HG03045 (cell line): ENCODE measurements around the gene NBPF20.
"Not testable (repeated sequence)": the region's sequence is repeated elsewhere in the genome, so short reads cannot be mapped to it uniquely, and the experiment has no call there.

Source experiments
- ATAC-seq: cut with Tn5 transposase; IDR thresholded peaks from one replicate; pipeline ENCODE4 v1.9.1; 2021; ENCODE audit warnings: mild to moderate bottlenecking, moderate library complexity; ENCODE audit not compliant: unreplicated experiment

NBPF20 gene

GRCh38 chr1:145425436-145426029, at the start of gene NBPF20:
Gene NBPF20 (minus strand): TSS chr1:145425603. CDS start chr1:145405272, 20,331 bp downstream.
- ATAC-seq = peak; percentile 91

DNA sequence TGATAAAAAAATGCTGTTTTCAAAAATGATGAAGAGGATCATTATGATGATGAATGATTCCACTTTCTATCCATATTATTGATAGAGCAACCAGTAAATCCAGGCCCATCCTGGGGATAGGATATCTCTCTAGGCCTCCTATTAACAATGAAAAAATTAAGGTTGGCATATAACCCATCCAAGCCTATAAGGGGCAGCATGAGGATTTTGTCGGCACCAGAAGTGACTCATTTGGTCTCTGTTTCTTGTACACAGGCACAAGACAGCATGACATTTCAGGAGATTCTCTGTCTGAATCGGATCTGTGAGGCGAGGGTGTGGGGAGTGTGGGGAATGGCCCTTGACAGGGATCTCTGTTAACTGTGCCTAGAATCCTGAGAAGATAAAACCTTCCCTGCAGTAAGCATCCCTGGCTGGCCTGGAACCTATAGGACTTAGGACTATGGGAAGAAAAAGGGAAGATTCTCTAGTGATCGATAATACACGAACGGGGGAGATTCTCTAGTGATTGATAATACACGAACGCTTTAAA, 49.5 kb upstream of the NBPF20 start:
- ATAC-seq = not testable (repeated sequence)

- not testable (repeated sequence) for ATAC-seq
Measured at GRCh38 chr1:145472731-145473130, 47.3 kb upstream of the NBPF20 start.

GRCh38 chr1:145471365-145471764, 46.0 kb upstream of the NBPF20 start:
- not testable (repeated sequence) for ATAC-seq

DNA sequence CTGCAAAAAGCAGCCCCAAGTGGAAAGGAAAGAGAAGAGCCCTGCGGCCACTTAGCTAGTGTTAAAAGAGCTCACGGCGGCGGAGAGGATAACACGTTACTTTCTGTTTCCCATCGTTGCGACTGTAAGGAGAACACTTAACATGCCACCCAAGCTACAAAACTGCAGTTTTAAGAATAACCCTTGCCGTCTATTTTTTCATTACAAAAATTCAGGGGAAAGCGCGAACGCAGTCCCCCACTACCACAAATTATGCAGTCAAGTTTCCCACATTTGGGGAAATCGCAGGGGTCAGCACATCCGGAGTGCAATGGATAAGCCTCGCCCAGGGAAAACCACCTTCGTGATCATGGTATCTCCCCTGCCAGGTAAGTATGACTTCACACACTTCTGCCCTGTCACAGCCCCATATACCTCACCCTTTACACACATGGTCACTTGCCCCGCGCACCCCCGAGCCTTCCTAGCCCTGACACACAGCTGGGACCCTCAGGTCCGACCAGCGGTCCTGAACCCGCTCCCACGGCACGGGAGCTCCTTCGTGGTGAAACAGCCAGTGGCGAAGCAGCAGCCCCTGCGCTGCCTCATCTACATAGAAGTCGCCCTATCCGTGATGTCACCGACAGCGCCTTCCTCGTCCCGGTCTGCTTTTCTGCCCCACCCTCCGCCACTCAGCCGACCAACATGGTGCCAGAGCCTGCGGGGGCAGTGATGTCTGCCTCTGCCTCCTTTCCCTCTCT, 40.2 kb upstream of the NBPF20 start:
- ATAC-seq = peak; percentile 90

- ATAC-seq = peak; percentile 20
Measured at GRCh38 chr1:145464708-145465336, 39.4 kb upstream of the NBPF20 start.

GRCh38 chr1:145464017-145464416, 38.6 kb upstream of the NBPF20 start:
- not testable (repeated sequence) for ATAC-seq

GRCh38 chr1:145460684-145461083, 35.3 kb upstream of the NBPF20 start:
- not testable (repeated sequence) for ATAC-seq

- not testable (repeated sequence) for ATAC-seq
Measured at GRCh38 chr1:145460048-145460447, 34.6 kb upstream of the NBPF20 start.

DNA sequence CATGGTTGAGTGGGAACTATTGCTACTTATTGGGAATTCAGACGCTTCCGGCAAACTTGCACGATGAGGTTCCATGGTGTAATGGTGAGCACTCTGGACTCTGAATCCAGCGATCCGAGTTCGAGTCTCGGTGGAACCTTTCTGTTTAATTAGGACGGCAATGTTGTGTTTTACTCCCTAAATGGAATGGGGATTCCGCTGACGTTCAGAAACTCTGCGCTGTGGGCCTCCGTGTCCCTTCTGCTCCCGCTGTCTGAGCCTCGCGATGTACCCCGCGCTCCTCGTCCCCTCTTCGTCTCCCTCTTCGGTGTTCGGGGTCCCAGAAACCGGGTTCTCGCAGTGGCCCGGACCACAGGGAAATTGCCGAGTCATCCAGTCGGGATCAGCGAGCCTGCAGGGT, 34.2 kb upstream of the NBPF20 start:
- not testable (repeated sequence) for ATAC-seq

DNA sequence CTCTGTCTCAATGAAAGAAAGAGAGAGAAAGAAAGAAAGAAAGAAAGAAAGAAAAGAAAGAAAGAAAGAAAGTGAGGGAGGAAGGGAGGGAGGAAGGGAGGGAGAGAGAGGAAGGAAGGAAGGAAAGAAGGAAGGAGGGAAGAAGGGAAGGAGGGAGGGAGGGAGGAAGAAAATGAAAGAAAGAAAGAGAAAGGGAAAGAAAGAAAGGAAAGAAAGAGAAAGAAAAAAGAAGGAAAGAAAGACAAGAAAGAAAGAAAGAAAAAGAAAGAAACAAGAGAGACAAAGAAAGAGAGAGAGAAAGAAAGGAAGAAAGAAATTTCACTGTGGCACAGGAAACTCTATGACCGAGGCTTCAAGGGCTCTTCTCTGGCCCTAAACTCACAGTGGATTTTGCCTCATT, 33.7 kb upstream of the NBPF20 start:
- ATAC-seq = not testable (repeated sequence)

- not testable (repeated sequence) for ATAC-seq
Measured at GRCh38 chr1:145454824-145455177, 29.4 kb upstream of the NBPF20 start.

GRCh38 chr1:145453873-145454823, 28.7 kb upstream of the NBPF20 start:
- ATAC-seq = not testable (repeated sequence)

DNA sequence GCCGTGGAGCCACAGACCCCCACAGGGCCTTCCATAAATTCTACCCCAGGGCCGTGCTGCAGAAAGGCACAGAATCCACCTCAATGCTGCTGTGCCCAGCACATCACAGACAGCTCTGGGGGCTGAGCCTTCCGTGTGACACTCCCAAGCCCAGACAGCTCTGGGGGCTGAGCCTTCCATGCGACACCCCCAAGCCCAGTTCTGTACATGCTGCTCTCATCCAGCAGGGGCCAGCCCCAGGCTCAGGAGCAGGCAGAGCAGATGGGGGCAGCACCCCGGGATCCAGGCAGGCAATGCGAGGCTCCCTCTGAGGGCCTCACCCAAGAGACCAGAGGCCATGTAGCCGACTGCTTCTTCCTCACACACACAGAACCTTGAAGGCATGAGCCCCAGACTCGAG, 27.1 kb upstream of the NBPF20 start:
- ATAC-seq = not testable (repeated sequence)

DNA sequence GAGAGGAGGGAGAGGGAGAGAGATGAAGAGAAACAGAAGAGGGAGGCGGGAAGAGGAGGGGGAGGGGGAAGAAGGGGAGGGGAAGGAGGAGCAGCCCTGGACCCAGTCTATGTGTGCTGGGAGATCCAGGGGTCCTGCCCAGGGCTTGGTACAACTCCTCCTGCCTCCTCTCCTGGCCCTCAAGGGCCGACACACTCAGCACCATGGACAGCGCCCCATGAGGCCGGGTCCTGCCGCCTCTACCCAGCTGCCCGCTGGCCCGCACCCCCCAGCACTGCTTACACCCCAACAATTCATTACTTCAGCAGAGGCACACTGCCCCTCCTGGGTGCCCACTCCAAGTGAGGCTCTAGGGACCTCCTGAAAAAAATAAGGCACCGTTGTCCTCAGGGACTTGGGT, 26.5 kb upstream of the NBPF20 start:
- not testable (repeated sequence) for ATAC-seq

GRCh38 chr1:145445219-145445618, 19.8 kb upstream of the NBPF20 start:
- not testable (repeated sequence) for ATAC-seq

DNA sequence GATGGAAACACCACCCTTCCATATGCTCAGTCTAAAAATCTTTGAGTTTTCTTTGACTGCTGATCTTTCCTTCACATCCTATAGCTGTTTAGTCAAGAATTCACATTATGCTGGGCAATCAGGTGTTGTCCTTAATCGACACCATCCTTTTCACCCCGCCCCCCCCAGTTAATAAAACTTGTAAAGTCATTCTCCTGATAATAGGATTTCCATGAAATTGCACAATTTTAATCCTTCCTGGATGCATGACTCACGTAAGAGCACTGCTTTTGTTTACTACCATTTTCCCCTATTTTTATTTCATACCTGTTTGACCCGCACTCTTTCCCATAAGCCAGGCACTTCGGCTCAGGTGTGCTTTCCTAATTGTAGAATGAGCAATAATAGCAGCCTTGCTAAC, 16.9 kb upstream of the NBPF20 start:
- ATAC-seq = not testable (repeated sequence)

DNA sequence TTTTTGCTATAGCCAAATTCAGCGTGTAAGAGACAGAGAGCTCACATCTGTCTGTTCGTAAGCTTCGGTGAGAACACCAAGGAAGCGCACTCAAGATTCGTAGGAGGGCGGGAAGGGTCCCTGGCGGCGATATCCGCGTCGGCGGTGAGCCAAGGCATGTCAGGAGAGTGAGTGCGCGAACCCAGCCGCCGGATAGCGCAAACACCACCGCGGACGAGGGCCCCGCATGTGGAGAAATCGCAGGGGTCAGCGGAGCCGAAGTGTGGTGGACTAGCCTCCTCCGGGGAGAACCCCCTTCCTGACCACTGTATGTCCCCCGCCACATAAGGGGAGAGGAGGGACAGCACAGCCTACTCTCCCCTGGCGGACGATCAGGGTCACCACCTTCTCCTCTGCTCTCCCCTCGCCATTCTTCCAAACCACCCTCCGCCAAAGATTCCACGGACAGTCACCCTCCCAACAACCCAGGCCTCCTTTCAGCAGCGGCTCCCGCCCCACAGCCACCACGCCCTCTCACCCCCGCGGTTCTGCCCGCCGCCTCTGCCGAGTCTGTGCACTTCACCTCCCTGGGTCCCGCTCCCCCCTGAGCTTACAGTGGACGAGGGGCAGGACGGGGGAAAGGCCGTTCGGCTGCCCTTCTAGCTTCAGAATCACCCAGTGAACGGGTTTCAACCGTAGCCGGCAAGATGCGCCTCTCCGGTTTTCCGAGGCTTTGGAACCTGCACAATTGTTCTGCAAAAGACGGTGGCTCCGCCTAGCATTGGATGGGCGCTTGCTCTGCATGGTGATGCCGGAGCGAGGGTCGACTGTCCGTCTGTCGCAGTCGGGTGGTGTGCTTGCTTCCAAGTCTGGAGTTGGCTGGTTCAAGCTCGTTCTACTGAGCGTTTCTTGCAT, 6.2 kb upstream of the NBPF20 start:
- ATAC-seq = not testable (repeated sequence)

DNA sequence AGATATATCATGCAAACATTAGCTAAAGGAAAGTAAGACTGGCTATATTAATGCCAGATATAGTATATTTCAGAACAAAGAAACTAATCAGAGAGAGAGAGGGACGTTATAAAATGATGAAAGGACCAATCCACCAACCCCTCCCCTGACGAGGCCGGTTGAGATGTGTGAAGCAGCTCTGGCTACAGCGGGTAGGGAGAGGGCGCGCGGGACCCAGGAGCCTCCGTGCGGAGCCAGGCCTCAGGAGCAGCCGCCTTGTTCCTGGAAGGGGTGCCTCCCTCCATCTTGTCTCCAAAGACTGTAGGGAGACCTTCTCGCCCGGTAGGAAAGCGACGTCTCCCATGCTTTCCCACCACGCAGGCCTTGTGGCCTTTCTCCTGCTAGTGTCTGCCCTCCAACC, 5.4 kb upstream of the NBPF20 start:
- not testable (repeated sequence) for ATAC-seq

- not testable (repeated sequence) for ATAC-seq
Measured at GRCh38 chr1:145429329-145429728, 3.9 kb upstream of the NBPF20 start.
